GM19468 (cell line): ENCODE data around the gene NAA15.
A peak's percentile ranks its signal among the peaks of the same experiment; 100 is the strongest.
"Not testable (repeated sequence)": the region's sequence is repeated elsewhere in the genome, so short reads cannot be mapped to it uniquely, and the experiment has no call there.

Experiments
- ATAC-seq: cut with Tn5 transposase; IDR thresholded peaks from one replicate; pipeline ENCODE4 v1.9.1; 2021; ENCODE audit warnings: mild to moderate bottlenecking, moderate library complexity, moderate number of reproducible peaks; ENCODE audit not compliant: unreplicated experiment; ENCODE audit errors: extremely low read depth

Gene NAA15

DNA sequence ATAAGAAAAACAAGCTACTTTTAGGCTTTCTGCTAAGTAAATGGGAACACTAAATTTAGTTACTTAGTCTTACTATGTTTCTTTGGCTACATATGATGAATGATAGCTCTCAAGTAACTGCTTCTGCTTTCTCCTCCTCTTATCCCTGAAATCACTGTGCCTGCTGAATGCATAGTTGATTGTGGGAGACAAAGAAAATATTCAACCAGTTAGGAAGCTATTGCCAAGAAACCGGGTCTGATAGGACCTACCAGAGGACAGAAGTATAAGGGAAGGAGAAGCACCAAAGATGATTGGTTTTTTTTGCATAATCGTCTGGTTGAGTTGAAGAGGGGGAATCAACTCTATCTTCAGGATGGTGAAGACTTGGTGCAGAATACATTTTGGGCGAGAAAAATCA, 29.0 kb downstream of the NAA15 start:
- ATAC-seq: no peak

DNA sequence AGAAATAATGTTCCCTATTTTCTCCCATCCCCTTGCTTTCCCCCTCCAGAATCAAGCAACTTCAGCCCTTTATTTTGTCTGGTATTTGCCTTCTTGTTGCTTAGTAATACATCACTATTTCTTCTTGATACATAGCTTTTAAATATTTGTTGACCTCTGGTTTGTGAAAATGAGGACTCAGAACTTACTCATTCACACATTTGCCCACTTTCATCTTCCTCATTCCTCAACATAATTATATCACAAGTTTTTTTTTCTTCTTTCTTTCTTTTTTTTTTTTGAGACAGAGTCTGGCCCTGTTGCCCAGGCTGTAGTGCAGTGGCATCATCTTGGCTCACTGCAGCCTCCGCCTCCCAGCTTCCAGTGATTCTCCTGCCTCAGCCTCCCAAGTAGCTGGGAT, 29.9 kb downstream of the NAA15 start:
- no peak for ATAC-seq

DNA sequence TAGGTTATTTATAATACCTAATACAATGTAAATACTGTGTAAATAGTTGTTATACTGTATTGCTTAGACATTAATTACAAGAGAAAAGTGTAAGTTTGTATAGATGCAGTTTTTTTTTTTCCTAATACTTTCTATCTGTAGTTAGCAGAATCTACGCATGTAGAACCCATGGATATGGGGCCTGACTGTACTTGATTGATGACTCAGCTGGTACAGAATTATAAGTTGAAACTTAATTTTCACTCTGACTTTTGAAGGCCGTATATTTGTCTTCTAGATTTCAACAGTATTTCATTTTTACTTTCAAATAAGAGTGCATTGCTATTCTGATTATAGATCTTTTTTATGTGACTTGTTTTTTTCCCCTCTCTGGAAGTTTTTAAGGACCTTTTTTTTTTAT, 31.7 kb downstream of the NAA15 start:
- no peak for ATAC-seq

DNA sequence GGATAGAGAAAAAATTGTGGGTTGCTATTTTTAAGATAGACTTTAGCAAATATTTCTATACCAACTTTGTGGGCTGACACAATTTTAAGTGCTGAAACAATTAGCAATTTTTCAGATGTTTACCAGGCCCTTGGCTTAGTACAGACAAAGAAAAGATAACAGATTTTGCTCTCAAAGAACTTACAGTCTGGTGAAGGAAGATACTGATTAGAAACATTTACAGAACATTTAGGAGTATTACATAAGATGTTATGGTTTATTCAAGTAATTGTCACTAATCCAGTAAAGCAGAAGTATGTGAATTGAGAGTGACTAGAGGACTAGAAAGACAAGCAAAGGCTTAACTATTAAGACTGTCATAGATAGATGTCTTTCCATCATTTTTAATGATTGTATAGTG, 36.3 kb downstream of the NAA15 start:
- no peak for ATAC-seq

DNA sequence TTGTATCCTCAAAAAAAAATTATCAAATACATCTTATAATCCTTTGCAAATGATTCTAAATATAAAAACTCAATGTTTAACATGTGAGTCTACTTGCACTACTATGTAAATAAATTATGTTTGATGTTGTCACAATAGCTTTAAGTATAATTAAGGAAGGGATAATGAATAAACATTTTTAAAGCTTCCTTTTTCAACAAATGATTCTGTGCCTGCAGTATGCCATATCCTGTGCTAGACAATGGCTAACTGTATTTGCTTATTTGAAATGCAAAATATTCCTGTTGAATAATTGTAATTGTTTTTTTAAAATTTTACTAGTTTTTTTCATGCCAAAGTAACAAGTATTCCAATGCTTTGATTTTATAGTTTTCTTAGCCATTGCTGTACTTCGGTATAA, 60.0 kb downstream of the NAA15 start:
- no peak for ATAC-seq

DNA sequence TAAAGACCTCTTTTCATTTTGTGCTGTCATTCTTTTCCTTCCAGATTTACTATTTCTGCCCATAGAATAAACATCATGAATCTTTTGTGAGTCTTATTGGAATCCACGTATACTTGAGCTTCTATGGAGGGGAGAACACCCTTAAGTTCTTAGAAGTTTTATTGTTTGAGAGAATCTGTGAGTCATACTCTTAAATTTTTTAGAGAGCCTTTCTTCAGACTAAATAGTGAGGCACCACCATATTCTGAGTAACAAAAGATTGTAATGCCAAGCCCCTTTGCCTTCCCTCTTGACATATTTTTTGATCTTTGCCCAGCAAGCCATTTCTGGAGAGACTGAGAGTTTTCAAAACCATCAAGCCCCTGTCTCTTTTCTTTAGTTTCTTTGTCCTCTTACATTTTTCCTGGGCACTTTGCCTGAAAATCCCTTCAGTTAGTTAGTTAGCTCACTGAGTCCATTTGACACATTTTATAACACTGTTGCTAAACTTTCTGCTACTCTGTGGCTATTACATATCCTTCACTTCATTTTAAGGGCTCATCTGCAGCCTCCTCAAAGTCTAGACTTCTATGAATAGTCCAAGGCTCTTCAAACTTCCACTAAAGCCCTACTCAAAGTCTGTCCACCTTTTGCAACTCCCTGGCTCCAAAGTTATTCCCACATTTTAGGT, 66.3 kb downstream of the NAA15 start:
- ATAC-seq: no peak

DNA sequence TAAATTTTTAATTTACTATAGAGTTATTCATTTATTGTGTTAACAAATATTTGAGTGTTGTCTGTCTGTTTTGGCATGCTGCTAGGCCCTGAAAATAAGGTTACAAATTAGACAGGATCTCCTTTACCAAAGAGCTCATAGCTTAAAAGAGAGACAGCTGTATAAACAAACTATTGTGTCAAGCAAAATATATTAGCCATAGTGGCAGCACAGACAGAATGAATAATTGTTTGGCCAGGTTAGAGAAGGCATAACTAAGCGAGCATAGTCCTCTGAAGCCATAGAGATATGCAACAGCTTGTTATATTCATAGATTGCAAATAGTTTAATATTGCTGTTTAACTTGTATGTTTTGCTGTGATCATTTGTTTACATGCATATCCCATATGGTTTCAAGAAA, 67.7 kb downstream of the NAA15 start:
- no peak for ATAC-seq

DNA sequence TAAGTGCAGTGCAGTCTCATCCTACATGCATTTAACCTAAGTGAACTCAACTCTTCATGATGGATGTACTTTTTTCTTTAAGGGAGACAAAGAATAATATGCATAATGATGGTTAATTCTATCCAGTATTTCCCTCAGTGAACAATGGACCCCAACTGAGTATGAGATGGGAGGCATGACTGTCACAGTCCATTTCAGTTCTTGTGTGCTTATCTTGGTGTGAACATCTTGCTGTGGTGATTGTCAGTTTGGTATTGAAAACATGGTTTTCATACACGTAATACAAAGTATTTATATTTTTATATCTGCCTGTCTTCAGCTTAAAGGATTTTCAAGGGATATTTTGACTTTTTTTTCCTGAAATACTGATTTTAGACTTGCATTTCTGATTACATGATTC, 72.9 kb downstream of the NAA15 start:
- no peak for ATAC-seq

DNA sequence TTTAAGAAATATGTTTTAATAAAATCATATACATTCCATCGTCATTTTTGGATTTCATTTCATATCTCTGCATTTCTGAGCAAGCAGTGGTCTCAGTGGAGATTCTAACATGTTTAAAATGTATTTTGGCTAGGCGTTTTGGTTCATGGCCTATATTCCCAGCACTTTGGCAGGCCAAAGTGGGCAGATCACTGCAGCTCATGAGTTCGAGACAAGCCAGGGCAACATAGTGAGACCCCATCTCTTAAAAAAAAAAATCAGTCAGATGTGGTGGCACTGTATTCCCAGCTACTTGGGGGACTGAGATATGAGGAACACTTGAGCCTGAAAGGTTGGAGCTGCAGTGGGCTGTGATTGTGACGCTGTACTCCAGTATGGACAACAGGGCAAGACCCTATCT, 85.1 kb downstream of the NAA15 start:
- no peak for ATAC-seq

DNA sequence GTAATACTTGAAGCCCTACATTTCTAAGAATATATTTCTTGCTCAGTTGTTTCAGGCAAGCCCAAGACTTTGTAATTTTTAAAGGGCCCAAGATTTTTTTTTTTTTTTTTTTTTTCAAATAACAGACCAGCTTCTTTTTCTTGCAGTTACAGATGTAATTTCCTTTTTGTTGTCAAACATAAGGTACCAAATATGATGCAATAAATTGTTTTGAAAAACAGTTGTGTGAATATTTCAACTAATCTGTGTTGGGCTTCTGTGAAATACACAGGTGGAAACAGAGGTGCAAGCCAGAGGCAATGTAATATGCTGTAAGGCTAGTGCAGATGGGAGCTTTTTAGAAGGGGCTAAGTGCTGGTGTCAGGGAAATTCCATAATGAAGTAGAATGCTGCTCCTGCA, 87.8 kb downstream of the NAA15 start:
- ATAC-seq: no peak

DNA sequence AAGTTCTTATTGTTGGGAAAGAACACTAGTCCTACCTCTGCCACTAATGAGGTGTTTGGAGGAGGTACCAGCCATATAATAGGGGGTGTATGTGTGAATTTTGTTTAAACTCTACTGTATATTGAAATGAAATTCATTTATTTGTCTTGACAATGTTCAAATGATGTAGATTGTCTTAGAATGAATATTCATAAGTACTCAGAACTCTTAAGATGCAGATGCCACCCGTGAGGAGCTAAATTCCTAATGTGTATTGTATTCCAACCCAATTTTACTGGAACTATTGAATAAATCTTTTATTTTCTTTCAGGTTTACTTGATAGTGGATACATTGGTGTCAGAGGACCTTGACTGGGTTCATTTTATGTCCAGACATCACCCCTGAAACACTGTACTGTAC, 88.7 kb downstream of the NAA15 start:
- ATAC-seq: no peak

DNA sequence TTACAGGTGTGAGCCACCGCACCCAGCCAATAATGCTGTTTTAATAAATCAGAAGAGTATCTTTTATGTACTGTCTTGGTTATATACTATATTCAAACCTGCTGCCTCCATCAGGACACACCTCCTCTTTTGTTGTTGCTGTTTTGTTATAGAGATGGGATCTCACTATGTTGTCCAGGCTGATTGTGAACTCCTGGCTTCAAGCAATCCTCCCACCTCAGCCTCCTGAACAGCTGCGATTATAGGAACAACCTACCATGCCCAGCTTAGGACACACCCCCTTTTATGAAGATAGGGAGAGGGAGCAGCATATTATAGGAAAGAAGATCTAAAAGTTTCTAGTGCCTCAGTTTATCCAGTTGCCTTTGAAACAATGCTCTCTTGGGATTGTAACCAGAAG, 90.4 kb downstream of the NAA15 start:
- no peak for ATAC-seq

DNA sequence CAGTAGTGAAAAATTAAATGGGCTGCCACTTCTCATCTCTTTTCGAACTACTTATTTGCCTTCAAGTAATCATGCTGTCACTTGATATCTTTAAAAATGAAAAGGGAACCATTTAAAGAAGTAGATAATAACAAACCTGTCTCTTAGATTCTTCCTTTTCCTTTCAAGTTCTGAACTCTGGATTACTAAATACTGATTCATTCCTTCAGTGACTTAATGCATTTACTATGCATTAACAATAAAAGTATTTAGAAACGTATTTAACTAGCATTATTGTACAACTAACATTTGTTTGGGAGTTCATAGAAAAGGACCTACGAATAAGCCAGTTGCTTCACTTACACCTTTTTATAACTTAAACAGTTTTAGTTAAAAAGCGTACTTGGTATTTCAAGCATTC, 91.5 kb downstream of the NAA15 start:
- no peak for ATAC-seq

DNA sequence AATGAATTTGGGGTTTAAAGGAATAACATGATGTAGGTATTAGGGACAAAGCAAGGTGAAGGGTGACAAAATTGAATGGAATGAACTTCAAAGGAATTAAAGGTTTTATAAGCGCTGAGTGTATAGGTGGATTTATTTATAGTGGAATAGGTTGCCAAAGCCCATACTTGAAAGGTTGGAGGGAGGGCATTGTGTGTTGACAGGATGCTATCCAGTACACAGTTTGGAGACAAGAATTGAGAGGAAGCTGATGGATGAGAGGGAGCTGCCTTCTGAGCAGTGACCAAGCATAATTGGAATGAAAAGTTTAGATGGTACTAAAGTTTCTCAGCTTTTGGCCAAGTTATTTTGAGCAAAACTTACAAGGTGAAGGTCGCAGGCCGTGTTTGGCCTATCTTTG, 100.1 kb downstream of the NAA15 start:
- ATAC-seq: no peak

DNA sequence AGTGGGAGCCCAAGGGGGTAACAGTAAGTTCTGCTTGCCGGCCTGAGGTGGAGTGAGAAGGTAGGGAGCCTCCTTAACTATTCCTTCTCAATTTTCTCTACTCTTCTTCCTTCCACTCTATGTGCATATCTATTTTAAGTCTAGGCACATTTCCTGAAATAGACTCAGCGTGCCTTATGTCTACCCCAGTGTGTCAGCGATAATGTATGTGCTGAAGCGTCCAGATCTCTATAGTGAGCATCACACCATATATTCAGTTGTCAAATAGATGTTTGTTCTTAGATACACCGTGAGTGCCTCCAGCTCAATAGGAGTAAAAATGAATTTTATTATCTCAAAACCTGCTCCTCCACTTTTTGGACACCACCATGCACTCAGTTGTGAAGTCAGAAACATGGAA, 101.1 kb downstream of the NAA15 start:
- ATAC-seq: no peak

DNA sequence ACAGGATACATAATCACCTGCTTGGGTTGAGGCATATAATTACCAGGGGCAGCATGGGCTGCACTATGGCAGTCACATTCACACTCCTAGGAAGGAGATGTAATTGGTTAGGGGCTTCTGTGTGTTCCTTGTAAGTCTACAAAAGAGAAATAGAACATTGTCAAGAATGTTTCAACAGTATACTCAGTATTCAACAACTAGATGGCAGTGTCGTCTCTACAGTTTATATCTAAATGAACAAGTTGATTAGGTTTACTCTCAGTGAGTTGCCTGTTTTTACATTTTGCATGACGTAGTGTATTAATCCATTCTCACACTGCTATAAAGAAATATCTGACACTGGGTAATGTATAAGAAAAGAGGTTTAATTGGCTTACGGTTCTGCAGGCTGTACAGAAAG, 102.2 kb downstream of the NAA15 start:
- ATAC-seq: no peak

DNA sequence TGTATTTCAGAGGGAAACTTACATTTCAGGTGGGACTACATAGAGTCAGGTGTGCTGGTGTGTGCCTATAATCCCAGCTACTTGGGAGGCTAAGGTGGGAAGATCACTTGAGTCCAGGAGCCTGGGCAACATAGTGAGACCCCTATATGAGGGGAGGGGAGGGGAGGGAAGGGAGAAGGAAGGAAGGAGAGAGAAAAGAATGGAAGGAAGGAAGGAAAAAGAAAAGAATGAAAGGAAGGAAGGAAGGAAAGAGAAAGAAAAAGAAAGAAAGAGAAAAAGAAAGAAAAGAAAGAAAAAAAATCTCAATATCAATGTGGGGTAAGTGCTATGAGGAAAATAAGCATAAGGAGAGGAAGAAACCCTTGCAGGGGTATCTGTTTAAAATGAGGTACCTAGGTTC, 109.0 kb downstream of the NAA15 start:
- ATAC-seq: no peak

DNA sequence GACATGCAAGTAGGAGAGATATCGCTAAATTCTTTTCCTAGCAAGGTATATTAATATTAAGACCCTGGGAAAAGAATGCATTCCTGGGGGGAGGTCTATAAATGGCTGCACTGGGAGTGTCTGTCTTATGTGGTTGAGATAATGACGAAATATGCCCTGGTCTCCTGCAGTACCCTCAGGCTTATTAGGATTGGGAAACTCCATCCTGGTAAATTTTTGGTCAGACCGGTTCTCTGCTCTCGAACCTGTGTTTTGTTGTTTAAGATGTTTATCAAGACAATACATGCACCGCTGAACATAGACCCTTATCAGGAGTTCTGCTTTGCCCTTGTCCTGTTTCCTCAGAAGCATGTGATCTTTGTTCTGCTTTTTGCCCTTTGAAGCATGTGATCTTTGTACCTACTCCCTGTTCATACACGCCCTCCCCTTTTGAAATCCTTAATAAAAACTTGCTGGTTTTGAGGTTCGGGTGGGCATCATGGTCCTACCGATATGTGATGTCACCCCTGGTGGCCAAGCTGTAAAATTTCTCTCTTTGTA, 113.4 kb downstream of the NAA15 start:
- not testable (repeated sequence) for ATAC-seq

DNA sequence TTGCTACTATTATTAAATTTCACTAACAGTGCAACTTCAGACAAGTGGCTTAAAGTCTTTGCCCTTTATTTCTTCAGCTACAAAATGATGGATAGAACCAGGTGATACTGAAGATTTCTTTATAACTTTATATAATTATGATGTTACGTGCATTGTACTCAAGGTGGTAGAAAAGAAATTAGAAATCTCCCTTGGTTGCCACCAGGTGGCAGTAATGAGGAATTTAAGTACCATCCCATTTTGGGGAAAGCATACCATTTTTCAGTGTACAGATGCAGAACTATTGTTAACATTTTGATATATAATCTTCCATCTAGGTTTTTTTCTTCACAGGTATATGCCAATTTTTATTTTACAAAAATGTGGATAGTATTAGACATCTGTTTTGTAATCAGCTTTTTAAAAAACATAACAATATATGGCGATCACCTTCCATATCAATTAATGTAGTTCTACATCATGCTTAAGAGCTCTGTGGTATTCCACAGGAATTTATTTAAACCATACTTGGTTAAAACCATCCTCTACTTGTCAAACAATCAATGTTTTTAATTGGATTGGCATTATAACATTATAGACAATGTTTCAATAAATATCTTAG, 114.9 kb downstream of the NAA15 start:
- no peak for ATAC-seq

DNA sequence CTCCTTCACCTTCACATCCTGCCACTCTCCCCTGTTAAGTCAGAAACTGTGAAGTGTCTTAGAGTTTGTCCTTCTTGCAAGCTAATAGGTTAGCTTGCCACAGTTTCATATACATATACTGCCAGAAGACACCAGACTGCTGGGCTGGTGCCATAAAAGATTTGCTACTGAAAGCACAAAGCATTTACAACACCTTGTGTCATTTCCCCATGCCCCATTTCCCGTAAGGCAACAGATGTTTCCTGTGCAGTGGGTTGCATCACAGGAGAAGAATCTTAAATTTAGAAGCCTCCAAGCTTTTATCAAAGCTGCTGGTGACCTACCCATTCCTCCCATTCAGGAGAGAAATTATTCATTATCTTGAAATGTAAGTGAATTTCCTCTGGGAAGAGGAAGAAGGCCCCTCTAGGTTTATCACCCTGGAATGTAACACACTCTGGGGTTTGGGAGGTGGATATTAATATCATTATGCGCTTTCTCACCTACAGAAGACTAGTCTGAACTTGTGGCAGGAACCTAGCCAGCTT, 118.1 kb downstream of the NAA15 start:
- ATAC-seq: peak; percentile 89

DNA sequence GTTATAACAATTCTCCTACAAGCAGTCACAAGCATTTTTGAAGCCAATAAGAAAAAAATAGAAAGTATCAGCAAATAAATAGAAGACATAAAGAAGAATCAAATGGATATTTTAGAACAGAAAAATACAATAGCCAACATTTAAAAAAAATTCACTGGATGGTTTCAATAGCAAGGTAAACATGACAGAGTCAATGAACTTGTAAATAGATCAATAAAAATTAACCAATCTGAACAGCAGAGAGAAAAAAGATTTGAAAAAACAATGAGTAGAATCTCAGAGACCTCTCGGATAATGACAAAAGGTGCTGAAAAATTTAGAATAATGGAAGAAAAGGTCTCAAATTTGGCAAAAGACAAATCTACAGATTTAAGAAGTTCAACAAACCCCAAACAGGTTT, 119.3 kb downstream of the NAA15 start:
- no peak for ATAC-seq

DNA sequence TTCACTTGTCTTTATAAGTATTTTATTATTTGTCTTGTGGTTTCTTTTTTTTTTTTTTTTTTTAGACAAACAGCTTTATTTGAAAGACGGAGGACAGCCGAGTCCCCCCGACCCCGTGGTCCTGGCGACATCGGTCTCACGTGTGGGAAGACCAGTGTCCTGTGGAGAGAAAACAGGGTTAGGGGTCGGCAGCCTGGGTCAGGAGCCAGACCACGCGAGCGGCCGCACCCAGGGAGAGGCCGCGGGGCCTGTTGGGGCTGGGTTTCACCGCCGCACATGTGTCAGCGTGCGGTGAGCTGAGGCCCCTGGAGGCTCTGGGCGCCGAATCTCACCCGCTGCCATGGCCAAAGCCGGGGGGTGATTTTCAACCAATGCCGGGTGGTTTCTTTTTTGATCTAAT, 134.8 kb downstream of the NAA15 start:
- ATAC-seq: no peak
